IMR-90 (cell line): ENCODE data around the gene ZNF236. TPM values are rescaled to one million over a fixed set of nuclear protein-coding genes. Genes with fewer than 3 reads are reported as not detected.

ENCODE experiments used
- ATAC-seq: fragments of 200-7000 bp; cut with Tn5 transposase; 2 replicates; pipeline ENCODE4 v1.9.1; 2020; ENCODE audit warnings: low read depth, mild to moderate bottlenecking, moderate library complexity
- BruUV-seq: library from RNA; stranded (reverse); fragments of 400-500 nt; replicated peaks from 2 replicates; lab custom pipeline; 2021; lab: Mats Ljungman, UMichigan
- CTCF ChIA-PET: fragments of 300-600 bp; formaldehyde crosslinking; extraction: SDS; loops from one replicate; lab custom pipeline; 2021; ENCODE audit warnings: antibody characterized with exemption; lab: Yijun Ruan, JAX
- POLR2A ChIA-PET: fragments of 300-600 bp; sonication (Branson Sonifier 250); formaldehyde crosslinking; loops from one replicate; lab custom pipeline; 2022; ENCODE audit warnings: antibody characterized with exemption; ENCODE audit not compliant: unreplicated experiment; lab: Charles Lee
- DNase-seq: peaks from one replicate; pipeline ENCODE4 v3.0.0; 2013
- H2AFZ ChIP-seq: replicated peaks from 2 replicates; pipeline ENCODE3; 2013; ENCODE audit warnings: low read length, mild to moderate bottlenecking; ENCODE audit not compliant: poor library complexity
- H2AK5ac ChIP-seq: 2 replicates; pipeline ENCODE4 v1.6.1; 2013; ENCODE audit warnings: low read depth, low read length, inconsistent platforms
- H2AK9ac ChIP-seq: replicated peaks from 2 replicates; pipeline ENCODE3; 2013; ENCODE audit warnings: mild to moderate bottlenecking, low read depth, low read length, moderate library complexity; ENCODE audit not compliant: poor library complexity
- H2BK120ac ChIP-seq: 2 replicates; pipeline ENCODE4 v1.6.1; 2013; ENCODE audit warnings: low read depth, low read length, inconsistent platforms
- H2BK15ac ChIP-seq: 3 replicates; pipeline ENCODE4 v1.6.1; 2013; ENCODE audit warnings: low read depth, low read length, inconsistent platforms
- H2BK20ac ChIP-seq: 2 replicates; pipeline ENCODE4 v1.6.1; 2013; ENCODE audit warnings: low read depth, mild to moderate bottlenecking, inconsistent platforms, low read length, moderate library complexity
- H2BK5ac ChIP-seq: 2 replicates; pipeline ENCODE4 v1.6.1; 2013; ENCODE audit warnings: mild to moderate bottlenecking, low read depth, low read length, inconsistent platforms; ENCODE audit not compliant: poor library complexity, severe bottlenecking
- H3K14ac ChIP-seq: replicated peaks from 2 replicates; pipeline ENCODE4 v1.6.1; 2013; ENCODE audit warnings: low read depth, low read length, inconsistent platforms
- H3K18ac ChIP-seq: 2 replicates; pipeline ENCODE4 v1.6.1; 2013; ENCODE audit warnings: low read depth, low read length, control low read depth
- H3K23ac ChIP-seq: 2 replicates; pipeline ENCODE4 v1.6.1; 2013; ENCODE audit warnings: low read depth, low read length, inconsistent platforms
- H3K27ac ChIP-seq: 2 replicates; pipeline ENCODE4 v1.5.1; 2013; ENCODE audit warnings: mild to moderate bottlenecking, control low read depth, low read length; ENCODE audit not compliant: insufficient read depth
- H3K27me3 ChIP-seq: 2 replicates; pipeline ENCODE4 v1.6.1; 2013; ENCODE audit warnings: low read length; ENCODE audit not compliant: control insufficient read depth, insufficient read depth
- H3K36me3 ChIP-seq: 2 replicates; pipeline ENCODE4 v1.6.1; 2013; ENCODE audit warnings: low read length, mixed read lengths; ENCODE audit not compliant: control insufficient read depth, insufficient read depth
- H3K4ac ChIP-seq: 2 replicates; pipeline ENCODE4 v1.6.1; 2013; ENCODE audit warnings: low read depth, low read length, inconsistent platforms
- H3K4me1 ChIP-seq: 2 replicates; pipeline ENCODE4 v1.6.1; 2013; ENCODE audit warnings: low read length, mixed read lengths; ENCODE audit not compliant: control insufficient read depth, insufficient read depth
- H3K4me2 ChIP-seq: 2 replicates; pipeline ENCODE4 v1.6.1; 2013; ENCODE audit warnings: low read depth, mild to moderate bottlenecking, control low read depth, low read length, moderate library complexity
- H3K4me3 ChIP-seq: 2 replicates; pipeline ENCODE4 v1.5.1; 2013; ENCODE audit warnings: low read depth, mild to moderate bottlenecking, control low read depth, low read length, moderate library complexity; ENCODE audit not compliant: insufficient read depth
- H3K56ac ChIP-seq: 2 replicates; pipeline ENCODE4 v1.6.1; 2013; ENCODE audit warnings: low read length, inconsistent platforms; ENCODE audit not compliant: insufficient read depth; ENCODE audit errors: extremely low read depth
- H3K79me1 ChIP-seq, 2 experiments: 2 replicates each; pipeline ENCODE4 v1.6.1; 2013; ENCODE audit warnings: low read length in 2 of 2, inconsistent platforms in 1 of 2, low read depth in 1 of 2
- H3K9ac ChIP-seq: 2 replicates; pipeline ENCODE4 v1.6.1; 2013; ENCODE audit warnings: low read depth, low read length, control low read depth
- H3K9me1 ChIP-seq: 2 replicates; pipeline ENCODE4 v1.6.1; 2013; ENCODE audit warnings: low read length, inconsistent platforms; ENCODE audit not compliant: insufficient read depth
- H3K9me3 ChIP-seq: 2 replicates; pipeline ENCODE4 v1.6.1; 2013; ENCODE audit warnings: low read length; ENCODE audit not compliant: control insufficient read depth, insufficient read depth
- H4K20me1 ChIP-seq: 2 replicates; pipeline ENCODE4 v1.6.1; 2013; ENCODE audit warnings: low read length, inconsistent platforms; ENCODE audit not compliant: insufficient read depth
- H4K5ac ChIP-seq: 2 replicates; pipeline ENCODE4 v1.6.1; 2013; ENCODE audit warnings: mild to moderate bottlenecking, low read depth, low read length, control low read depth
- H4K8ac ChIP-seq, 2 experiments: 2 replicates each; pipeline ENCODE4 v1.6.1; 2013; ENCODE audit warnings: low read depth in 2 of 2, low read length in 2 of 2, control low read depth in 1 of 2, inconsistent platforms in 1 of 2
- H4K91ac ChIP-seq: 2 replicates; pipeline ENCODE4 v1.6.1; 2013; ENCODE audit warnings: low read depth, low read length, inconsistent platforms; ENCODE audit not compliant: insufficient read depth
- CHD1 ChIP-seq: IDR thresholded peaks from 2 replicates; pipeline ENCODE4 v1.6.1; 2012; ENCODE audit warnings: low read depth, low read length, improper control_type of control experiment
- MXI1 ChIP-seq: IDR thresholded peaks from 2 replicates; pipeline ENCODE4 v1.6.1; 2012; ENCODE audit warnings: low read depth, mild to moderate bottlenecking, low read length, moderate library complexity, borderline replicate concordance
- NFE2L2 ChIP-seq: fragments of 150-350 bp; IDR thresholded peaks from 2 replicates; pipeline ENCODE4 v1.6.1; 2016; ENCODE audit warnings: low read depth, mild to moderate bottlenecking, low read length
- POLR2A ChIP-seq: IDR thresholded peaks from 2 replicates; pipeline ENCODE4 v1.6.1; 2012; ENCODE audit warnings: mild to moderate bottlenecking, low read depth, low read length
- RAD21 ChIP-seq: IDR thresholded peaks from 2 replicates; pipeline ENCODE4 v1.6.1; 2012; ENCODE audit warnings: low read length, improper control_type of control experiment
- RCOR1 ChIP-seq: IDR thresholded peaks from 2 replicates; pipeline ENCODE4 v1.6.1; 2012; ENCODE audit warnings: mild to moderate bottlenecking, low read length, improper control_type of control experiment; ENCODE audit not compliant: insufficient replicate concordance
- SMC3 ChIP-seq: fragments of 150-350 bp; IDR thresholded peaks from 2 replicates; pipeline ENCODE4 v1.6.1; 2016; ENCODE audit warnings: low read depth, mild to moderate bottlenecking, antibody characterized with exemption, low read length, moderate library complexity
- WGBS, 2 experiments: methylation state at CpG; one replicate each; pipeline versions ENCODE4 v1.1.5 to v1.1.7; 2013; ENCODE audit warnings: missing lambda C conversion rate in 2 of 2; ENCODE audit not compliant: insufficient read length in 1 of 2; ENCODE audit errors: extremely low coverage in 2 of 2; 5-methylcytosine and 5-hydroxymethylcytosine counted together
- dilution Hi-C: fragments of 300-500 bp; cut with HindIII; formaldehyde crosslinking; loops from one replicate; pipeline ENCODE4 v1.14.3; 2018; ENCODE audit warnings: low sequenced_read_pairs; ENCODE audit not compliant: unreplicated experiment
- in situ Hi-C: fragments of 300-500 bp; cut with MboI; formaldehyde crosslinking; loops from 3 replicates; pipeline ENCODE4 v1.14.3; 2019; ENCODE audit warnings: low sequenced_read_pairs, inconsistent platforms, mixed read lengths
- intact Hi-C: fragments of 100-400 bp; cut with micrococcal nuclease; formaldehyde crosslinking; loops from 2 replicates; pipeline ENCODE4 v1.10.0; 2022
- polyA plus RNA-seq, 3 experiments: library from polyadenylated mRNA; depleted of rRNA; stranded (reverse); fragments of >200 nt; gene quantifications; 2 replicates each; pipeline ENCODE4 v1.2.3, GENCODE V29; 2012; ENCODE audit warnings: low replicate concordance in 1 of 3
- total RNA-seq: library from RNA; depleted of rRNA; stranded (reverse); fragments of >200 nt; gene quantifications from 2 replicates; pipeline ENCODE4 v1.2.3, GENCODE V29; 2012

Gene ZNF236
- total and polyA plus RNA-seq, 2 of the 4 experiments (the other 2 are of a cell fraction) = 3.6 to 9.7 TPM

- no peak for TF ChIP-seq RCOR1
- no peak for TF ChIP-seq RAD21
Observed at GRCh38 chr18:76859474-76860339, 37.4 kb downstream of the ZNF236 start (continued).

- Histone ChIP-seq H3K9me3 (no peaks in the 10 kb centered on the region), H4K91ac (no peak overlapping the region), H3K4me3 (no peak overlapping the region), H3K27ac (no peak overlapping the region), H3K36me3 (peaks cover 11% of the 10 kb centered on the region), H3K9ac (no peak overlapping the region), H3K56ac (no peak overlapping the region), H3K18ac (no peak overlapping the region), H2BK15ac (no peak overlapping the region), H4K8ac (no peak overlapping the region), H2BK5ac (no peak overlapping the region), H3K27me3 (no peaks in the 10 kb centered on the region), H3K4ac (no peak overlapping the region), H2AK5ac (no peak overlapping the region), H2BK120ac (no peak overlapping the region), H2BK20ac (no peak overlapping the region), H2AK9ac (no peak overlapping the region), H3K4me2 (no peak overlapping the region), H3K4me1 (no peaks in the 10 kb centered on the region), H4K5ac (no peak overlapping the region), H3K79me1 (peaks cover 0 to 3% of the 10 kb centered on the region in 2 experiments; a peak in 2 of 4 replicates), H2AFZ (no peak overlapping the region), H3K14ac (no peak overlapping the region), H4K20me1 (no peaks in the 10 kb centered on the region), H3K9me1 (peaks cover 4% of the 10 kb centered on the region; the same call in 1 of the 2 replicates), H3K23ac (no peak overlapping the region)
- no peak for ATAC-seq
- intact Hi-C loops (no loop called here), in situ Hi-C loops (no loop called here), dilution Hi-C loops (no loop called here)
- WGBS, 2 experiments = no CpG with 5 or more reads among the region's 6 CpGs
- TF ChIP-seq MXI1 (no peak), NFE2L2 (no peak), SMC3 (no peak), CHD1 (no peak), POLR2A (no peak)
- POLR2A ChIA-PET = no interaction called here
- no peak for DNase-seq
- CTCF ChIA-PET = interaction anchor here (1.7 kb wide), 1 partner anchor 57 kb away, joined by 4 read pairs; no protein-coding TSS in a partner anchor
- no TSS peak for BruUV-seq
Observed at GRCh38 chr18:76860411-76860810, 38.1 kb downstream of the ZNF236 start.
